DOHH2 (cell line): ENCODE measurements around the gene MORN3.

Source experiments
- H3F3A ChIP-seq: fragments of 200-600 bp; sonication (generic), shearing (Covaris generic); 2 replicates; pipeline ENCODE4 v1.6.0; 2016; ENCODE audit warnings: antibody characterized with exemption, mild to moderate bottlenecking; ENCODE audit not compliant: control insufficient read depth, insufficient read depth
- H3K27ac ChIP-seq: fragments of 200-600 bp; sonication (generic); 2 replicates; pipeline ENCODE4 v1.5.1; 2014; ENCODE audit warnings: low read depth, mild to moderate bottlenecking, low read length, moderate library complexity
- H3K27me3 ChIP-seq: fragments of 200-600 bp; sonication (generic); 2 replicates; pipeline ENCODE4 v1.6.1; 2014; ENCODE audit warnings: mild to moderate bottlenecking, low read length, mixed read lengths; ENCODE audit not compliant: control insufficient read depth
- H3K36me3 ChIP-seq: fragments of 200-600 bp; sonication (generic); 2 replicates; pipeline ENCODE4 v1.6.1; 2014; ENCODE audit warnings: mild to moderate bottlenecking, low read length, moderate library complexity, mixed read lengths; ENCODE audit not compliant: control insufficient read depth
- H3K4me1 ChIP-seq: fragments of 200-600 bp; sonication (generic); 2 replicates; pipeline ENCODE4 v1.6.1; 2014; ENCODE audit warnings: mild to moderate bottlenecking, low read length, mixed read lengths; ENCODE audit not compliant: control insufficient read depth
- H3K4me2 ChIP-seq: fragments of 200-600 bp; sonication (generic); 2 replicates; pipeline ENCODE4 v1.6.0; 2014; ENCODE audit warnings: mild to moderate bottlenecking, low read length, moderate library complexity
- H3K4me3 ChIP-seq: fragments of 200-600 bp; sonication (generic); 2 replicates; pipeline ENCODE4 v1.5.1; 2014; ENCODE audit warnings: mild to moderate bottlenecking, low read length, mixed read lengths
- H3K79me2 ChIP-seq: fragments of 200-600 bp; sonication (generic); 2 replicates; pipeline ENCODE4 v1.6.1; 2014; ENCODE audit warnings: mild to moderate bottlenecking, low read length, mixed read lengths; ENCODE audit not compliant: control insufficient read depth
- H3K9me2 ChIP-seq: fragments of 200-600 bp; sonication (generic); replicated peaks from 2 replicates; pipeline ENCODE4 v1.6.1; 2014; ENCODE audit warnings: mild to moderate bottlenecking, low read length, mixed read lengths; ENCODE audit not compliant: control insufficient read depth
- H3K9me3 ChIP-seq: fragments of 200-600 bp; sonication (generic); 2 replicates; pipeline ENCODE4 v1.6.1; 2014; ENCODE audit warnings: antibody characterized with exemption, low read length, mixed read lengths; ENCODE audit not compliant: control insufficient read depth, insufficient read depth
- H4K20me1 ChIP-seq: fragments of 200-600 bp; sonication (generic); 2 replicates; pipeline ENCODE4 v1.6.0; 2014; ENCODE audit warnings: low read depth, mild to moderate bottlenecking, antibody characterized with exemption, low read length, moderate library complexity; ENCODE audit not compliant: control insufficient read depth, insufficient read depth
- CTCF ChIP-seq: fragments of 200-600 bp; sonication (generic); IDR thresholded peaks from one replicate; pipeline ENCODE4 v1.5.1; 2014; ENCODE audit warnings: antibody characterized with exemption, mild to moderate bottlenecking, low read depth, low read length; ENCODE audit not compliant: poor library complexity, severe bottlenecking
- EZH2phosphoT487 ChIP-seq: fragments of 200-600 bp; sonication (generic); IDR thresholded peaks from 2 replicates; pipeline ENCODE4 v1.6.1; 2017; ENCODE audit warnings: borderline replicate concordance, mild to moderate bottlenecking, antibody characterized with exemption, low read length, moderate library complexity, mixed read lengths

Gene MORN3

GRCh38 chr12:121628037-121628436 is 41.4 kb downstream of the MORN3 start:
- Histone ChIP-seq H3K36me3 (peaks cover 25% of the 10 kb centered on the region), H3K27ac (peak overlapping the region; percentile 67), H3K79me2 (peaks cover 62% of the 10 kb centered on the region), H3K27me3 (no peaks in the 10 kb centered on the region), H3K4me1 (peaks cover 58% of the 10 kb centered on the region), H3F3A (no peaks in the 10 kb centered on the region), H3K4me2 (peak overlapping the region; percentile 99), H3K9me3 (no peaks in the 10 kb centered on the region), H4K20me1 (peaks cover 7% of the 10 kb centered on the region), H3K4me3 (peak overlapping the region; percentile 79), H3K9me2 (no peaks in the 10 kb centered on the region)
- TF ChIP-seq EZH2phosphoT487 (no peak), CTCF (no peak)

GRCh38 chr12:121626853-121627640 is 42.4 kb downstream of the MORN3 start:
- no peaks in the 10 kb centered on the region for H3K27me3 ChIP-seq
- TF ChIP-seq CTCF (peak; percentile 32), EZH2phosphoT487 (no peak)
- peaks cover 7% of the 10 kb centered on the region for H4K20me1 ChIP-seq
- no peaks in the 10 kb centered on the region for H3K9me2 ChIP-seq
- H3K27ac ChIP-seq, result peak overlapping the region; percentile 67
- peak overlapping the region; percentile 99 for H3K4me2 ChIP-seq
- H3K4me1 ChIP-seq, result peaks cover 53% of the 10 kb centered on the region
- H3K79me2 ChIP-seq, result peaks cover 52% of the 10 kb centered on the region
- no peaks in the 10 kb centered on the region for H3F3A ChIP-seq
- peaks cover 25% of the 10 kb centered on the region for H3K36me3 ChIP-seq
- H3K9me3 ChIP-seq, result no peaks in the 10 kb centered on the region
- peak overlapping the region; percentile 79 for H3K4me3 ChIP-seq

GRCh38 chr12:121626087-121626852 is 43.2 kb downstream of the MORN3 start, which contains the start of gene ORAI1:
TSS of gene ORAI1 (plus strand) at chr12:121626530.
- no peaks in the 10 kb centered on the region for H3F3A ChIP-seq
- peak within 1 kb of the TSS; percentile 67 for H3K27ac ChIP-seq
- H3K4me1 ChIP-seq, result peaks cover 46% of the 10 kb centered on the region
- H3K9me2 ChIP-seq, result no peaks in the 10 kb centered on the region
- peaks cover 45% of the 10 kb centered on the region for H3K79me2 ChIP-seq
- H3K4me2 ChIP-seq, result peak within 1 kb of the TSS; percentile 99
- no peaks in the 10 kb centered on the region for H3K9me3 ChIP-seq
- no peak for TF ChIP-seq EZH2phosphoT487
- TF ChIP-seq CTCF, result no peak
- H3K27me3 ChIP-seq, result no peaks in the 10 kb centered on the region
- peaks cover 7% of the 10 kb centered on the region for H4K20me1 ChIP-seq
- H3K36me3 ChIP-seq, result peaks cover 24% of the 10 kb centered on the region
- H3K4me3 ChIP-seq, result peak within 1 kb of the TSS; percentile 79
